Body of pancreas (tissue), 4 donors: Measurements from ENCODE around the gene ROPN1.

ENCODE experiments used
- CTCF ChIP-seq, 7 experiments: fragments of 450-650 bp in 4 of 7; fragments of 200-600 bp in 3 of 7; sonication (generic) in 3 of 7; IDR thresholded peaks; one replicate each; pipeline ENCODE4 v1.5.1; 2016 to 2019; ENCODE audit warnings: antibody characterized with exemption in 7 of 7
- POLR2A ChIP-seq, 3 donors: fragments of 450-650 bp; IDR thresholded peaks; one replicate each; pipeline ENCODE4 v1.6.1; 2016; ENCODE audit warnings: antibody characterized with exemption in 3 of 3, mild to moderate bottlenecking in 2 of 3

DNA sequence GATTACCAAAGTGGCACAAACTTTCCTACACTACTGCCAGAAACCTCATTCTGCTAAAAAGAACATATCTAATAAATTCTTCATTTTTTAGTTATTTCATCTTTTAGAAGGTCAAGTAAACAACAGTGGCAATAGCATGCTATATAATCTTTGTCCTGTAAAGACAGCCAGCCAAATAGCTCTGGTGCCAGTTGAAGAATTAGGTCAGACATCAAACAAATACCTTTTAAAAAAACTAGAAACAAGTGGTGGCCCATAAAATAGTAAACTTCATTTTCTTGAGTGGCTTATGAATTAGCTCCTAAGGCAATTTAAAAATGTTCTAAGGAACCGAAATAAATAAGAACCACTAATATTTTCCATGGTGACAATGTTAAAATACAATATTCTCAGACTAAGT lies 50.4 kb downstream of the ROPN1 start:
- no peak for TF ChIP-seq CTCF (IDR thresholded peaks at IDR 0.05)
- no peak for TF ChIP-seq POLR2A (IDR thresholded peaks at IDR 0.05)
